Immature natural killer cell (primary cell): ENCODE measurements around the gene BCAN. TPM values are rescaled to one million over a fixed set of nuclear protein-coding genes. Genes with fewer than 3 reads are reported as not detected.

Source experiments
- DNase-seq, 3 donors: peaks; one replicate each; pipeline ENCODE4 v3.0.0; 2022; ENCODE audit warnings: mixed read lengths in 1 of 3
- H3K27ac Mint-ChIP-seq, 6 donors: one replicate each; pipeline ENCODE4 v1.8.0; 2020; ENCODE audit warnings: mixed read lengths in 6 of 6, mild to moderate bottlenecking in 5 of 6, inconsistent platforms in 4 of 6, moderate library complexity in 3 of 6
- H3K27me3 Mint-ChIP-seq, 3 donors: one replicate each; pipeline ENCODE4 v1.8.0; 2020 to 2021; ENCODE audit warnings: low read depth in 3 of 3, mild to moderate bottlenecking in 3 of 3, mixed read lengths in 3 of 3, moderate library complexity in 3 of 3, inconsistent platforms in 1 of 3
- H3K36me3 Mint-ChIP-seq, 3 donors: one replicate each; pipeline ENCODE4 v1.8.0; 2020; ENCODE audit warnings: mixed read lengths in 3 of 3, inconsistent platforms in 2 of 3, mild to moderate bottlenecking in 2 of 3
- H3K4me1 Mint-ChIP-seq, 2 donors: one replicate each; pipeline ENCODE4 v1.8.0; 2020; ENCODE audit warnings: inconsistent platforms in 2 of 2, mild to moderate bottlenecking in 2 of 2, mixed read lengths in 2 of 2, moderate library complexity in 1 of 2
- H3K4me3 Mint-ChIP-seq, 5 donors: one replicate each; pipeline ENCODE4 v1.8.0; 2020; ENCODE audit warnings: mild to moderate bottlenecking in 5 of 5, mixed read lengths in 5 of 5, inconsistent platforms in 3 of 5, moderate library complexity in 3 of 5
- H3K9me3 Mint-ChIP-seq, 6 donors: one replicate each; pipeline ENCODE4 v1.8.0; 2020; ENCODE audit warnings: mild to moderate bottlenecking in 6 of 6, mixed read lengths in 6 of 6, inconsistent platforms in 4 of 6, moderate library complexity in 3 of 6
- polyA plus RNA-seq, 3 donors: library from polyadenylated mRNA; unstranded; fragments of 300-500 nt; fragmentation: Illumina TruSeq; gene quantifications; one replicate each; pipeline ENCODE4 v1.2.3, GENCODE V29; 2021

The BCAN gene
- polyA plus RNA-seq, 3 donors from 2014 or later, result 0.35 TPM; not detected in 2

GRCh38 chr1:156655151-156655903 lies 13.4 kb downstream of the BCAN start:
- Mint-ChIP-seq H3K27me3 (peaks cover 15 to 34% (median 20%) of the 10 kb centered on the region in 3 donors), H3K4me3 (peak overlapping the region in 4 of 5 donors; percentile 0 to 47 (median 23)), H3K27ac (no peak overlapping the region), H3K4me1 (peaks cover 40 to 42% of the 10 kb centered on the region in 2 donors), H3K9me3 (no peaks in the 10 kb centered on the region), H3K36me3 (peaks cover 0 to 5% (median 0%) of the 10 kb centered on the region in 3 donors)
- DNase-seq, result no peak

- DNase-seq, result no peak
- H3K27me3 Mint-ChIP-seq, result peaks cover 15 to 35% (median 22%) of the 10 kb centered on the region in 3 donors
- H3K27ac Mint-ChIP-seq, result no peak overlapping the region
- H3K36me3 Mint-ChIP-seq, result peaks cover 0 to 5% (median 0%) of the 10 kb centered on the region in 3 donors
- H3K9me3 Mint-ChIP-seq, result no peaks in the 10 kb centered on the region
- H3K4me3 Mint-ChIP-seq, result peak overlapping the region in 4 of 5 donors; percentile 36 to 86 (median 80)
- H3K4me1 Mint-ChIP-seq, result peaks cover 47 to 48% of the 10 kb centered on the region in 2 donors
These were observed 14.1 kb downstream of the BCAN start for GRCh38 chr1:156655904-156656516.

- peaks cover 55 to 56% of the 10 kb centered on the region in 2 donors for H3K4me1 Mint-ChIP-seq
- peaks cover 15 to 37% (median 26%) of the 10 kb centered on the region in 3 donors for H3K27me3 Mint-ChIP-seq
- H3K4me3 Mint-ChIP-seq, result peak overlapping the region; percentile 79 to 86 (median 82)
- peaks cover 0 to 5% (median 0%) of the 10 kb centered on the region in 3 donors for H3K36me3 Mint-ChIP-seq
- peak; percentile 68 to 71 (median 69) for DNase-seq
- peak overlapping the region in 4 of 6 donors; percentile 53 to 84 (median 64) for H3K27ac Mint-ChIP-seq
- H3K9me3 Mint-ChIP-seq, result no peaks in the 10 kb centered on the region
These were observed 15.2 kb downstream of the BCAN start for GRCh38 chr1:156656806-156657740.

GRCh38 chr1:156657741-156658319 lies 15.9 kb downstream of the BCAN start:
- H3K9me3 Mint-ChIP-seq, result no peaks in the 10 kb centered on the region
- peaks cover 15 to 36% (median 24%) of the 10 kb centered on the region in 3 donors for H3K27me3 Mint-ChIP-seq
- peak overlapping the region in 5 of 6 donors; percentile 53 to 84 (median 71) for H3K27ac Mint-ChIP-seq
- peaks cover 0 to 2% (median 0%) of the 10 kb centered on the region in 3 donors for H3K36me3 Mint-ChIP-seq
- peaks cover 55 to 60% of the 10 kb centered on the region in 2 donors for H3K4me1 Mint-ChIP-seq
- DNase-seq, result no peak
- H3K4me3 Mint-ChIP-seq, result peak overlapping the region; percentile 79 to 86 (median 82)

- H3K9me3 Mint-ChIP-seq, result no peaks in the 10 kb centered on the region
- peak overlapping the region in 3 of 6 donors; percentile 19 to 82 (median 61) for H3K27ac Mint-ChIP-seq
- peaks cover 14 to 35% (median 19%) of the 10 kb centered on the region in 3 donors for H3K27me3 Mint-ChIP-seq
- H3K4me1 Mint-ChIP-seq, result peaks cover 55 to 60% of the 10 kb centered on the region in 2 donors
- H3K4me3 Mint-ChIP-seq, result peak overlapping the region in 3 of 5 donors; percentile 18 to 85 (median 80)
- DNase-seq, result no peak
- no peaks in the 10 kb centered on the region for H3K36me3 Mint-ChIP-seq
These were observed 16.6 kb downstream of the BCAN start for GRCh38 chr1:156658496-156658895.

GRCh38 chr1:156658945-156659574 lies 17.1 kb downstream of the BCAN start:
- H3K27me3 Mint-ChIP-seq, result peaks cover 14 to 35% (median 19%) of the 10 kb centered on the region in 3 donors
- no peaks in the 10 kb centered on the region for H3K9me3 Mint-ChIP-seq
- peak overlapping the region; percentile 70 to 87 (median 80) for H3K4me3 Mint-ChIP-seq
- H3K36me3 Mint-ChIP-seq, result no peaks in the 10 kb centered on the region
- DNase-seq, result peak in 1 of 3 donors; percentile 18
- peaks cover 55 to 60% of the 10 kb centered on the region in 2 donors for H3K4me1 Mint-ChIP-seq
- H3K27ac Mint-ChIP-seq, result peak overlapping the region; percentile 61 to 94 (median 84)

- H3K27ac Mint-ChIP-seq, result peak overlapping the region; percentile 57 to 94 (median 84)
- H3K9me3 Mint-ChIP-seq, result no peaks in the 10 kb centered on the region
- H3K27me3 Mint-ChIP-seq, result peaks cover 14 to 33% (median 19%) of the 10 kb centered on the region in 3 donors
- H3K36me3 Mint-ChIP-seq, result no peaks in the 10 kb centered on the region
- no peak for DNase-seq
- H3K4me1 Mint-ChIP-seq, result peaks cover 55 to 60% of the 10 kb centered on the region in 2 donors
- H3K4me3 Mint-ChIP-seq, result peak overlapping the region; percentile 70 to 87 (median 80)
These were observed 17.7 kb downstream of the BCAN start for GRCh38 chr1:156659661-156659987.

- Mint-ChIP-seq H3K36me3 (no peaks in the 10 kb centered on the region), H3K27me3 (peaks cover 15 to 31% (median 17%) of the 10 kb centered on the region in 3 donors), H3K9me3 (no peaks in the 10 kb centered on the region), H3K27ac (peak overlapping the region; percentile 82 to 94 (median 89)), H3K4me3 (peak overlapping the region; percentile 70 to 87 (median 80)), H3K4me1 (peaks cover 55 to 60% of the 10 kb centered on the region in 2 donors)
- DNase-seq, result peak; percentile 94 to 95 (median 94)
These were observed 18.3 kb downstream of the BCAN start for GRCh38 chr1:156659988-156660751.

- Mint-ChIP-seq H3K4me1 (peaks cover 55 to 60% of the 10 kb centered on the region in 2 donors), H3K4me3 (peak overlapping the region; percentile 33 to 87 (median 57)), H3K9me3 (no peaks in the 10 kb centered on the region), H3K27ac (peak overlapping the region; percentile 82 to 94 (median 89)), H3K27me3 (peaks cover 16 to 26% (median 17%) of the 10 kb centered on the region in 3 donors), H3K36me3 (no peaks in the 10 kb centered on the region)
- peak in 1 of 3 donors; percentile 7 for DNase-seq
These were observed 18.8 kb downstream of the BCAN start for GRCh38 chr1:156660752-156661112.

GRCh38 chr1:156662005-156662799 lies 20.3 kb downstream of the BCAN start:
- Mint-ChIP-seq H3K4me1 (peaks cover 45 to 51% of the 10 kb centered on the region in 2 donors), H3K36me3 (no peaks in the 10 kb centered on the region), H3K4me3 (no peak overlapping the region), H3K27ac (peak overlapping the region in 3 of 6 donors; percentile 34 to 76 (median 73)), H3K9me3 (no peaks in the 10 kb centered on the region), H3K27me3 (peaks cover 9 to 18% (median 17%) of the 10 kb centered on the region in 3 donors)
- DNase-seq, result no peak

- DNase-seq, result no peak
- H3K27ac Mint-ChIP-seq, result peak overlapping the region in 2 of 6 donors; percentile 32 to 73
- H3K4me1 Mint-ChIP-seq, result peaks cover 39 to 45% of the 10 kb centered on the region in 2 donors
- H3K9me3 Mint-ChIP-seq, result no peaks in the 10 kb centered on the region
- H3K4me3 Mint-ChIP-seq, result no peak overlapping the region
- no peaks in the 10 kb centered on the region for H3K36me3 Mint-ChIP-seq
- H3K27me3 Mint-ChIP-seq, result peaks cover 5 to 18% (median 17%) of the 10 kb centered on the region in 3 donors
These were observed 20.8 kb downstream of the BCAN start for GRCh38 chr1:156662800-156663055.
